Ascending aorta (tissue), 2 donors: ENCODE measurements around the gene MCM5. TPM values are rescaled to one million over a fixed set of nuclear protein-coding genes. Genes with fewer than 3 reads are reported as not detected.
A peak's percentile ranks its signal among the peaks of the same experiment; 100 is the strongest.

Source experiments
- DNase-seq, 2 donors: peaks; one replicate each; pipeline ENCODE4 v3.0.0-alpha.2; 2019; ENCODE audit warnings: low spot score in 2 of 2
- H3K27ac ChIP-seq, 2 donors: fragments of 200-600 bp; sonication (generic); one replicate each; pipeline ENCODE4 v1.5.1; 2016 to 2017; ENCODE audit warnings: mild to moderate bottlenecking in 1 of 2
- H3K27me3 ChIP-seq: fragments of 200-600 bp; sonication (generic); one replicate; pipeline ENCODE4 v1.5.1; 2017
- H3K36me3 ChIP-seq, 2 donors: fragments of 200-600 bp; sonication (generic); one replicate each; pipeline ENCODE4 v1.5.1; 2016
- H3K4me1 ChIP-seq, 2 donors: fragments of 200-600 bp; sonication (generic); one replicate each; pipeline ENCODE4 v1.5.1; 2016 to 2017; ENCODE audit warnings: mild to moderate bottlenecking in 1 of 2
- H3K4me3 ChIP-seq, 2 donors: fragments of 200-600 bp; sonication (generic); one replicate each; pipeline ENCODE4 v1.5.1; 2016 to 2017; ENCODE audit warnings: mild to moderate bottlenecking in 1 of 2
- H3K9me3 ChIP-seq, 2 donors: fragments of 200-600 bp; sonication (generic); one replicate each; pipeline ENCODE4 v1.5.1; 2016
- CTCF ChIP-seq, 3 experiments: fragments of 200-600 bp in 2 of 3; fragments of 450-650 bp in 1 of 3; sonication (generic) in 2 of 3; IDR thresholded peaks; one replicate each; pipeline ENCODE4 v1.5.1; 2016 to 2019; ENCODE audit warnings: antibody characterized with exemption in 3 of 3, mild to moderate bottlenecking in 1 of 3, moderate library complexity in 1 of 3
- intact Hi-C: fragments of 100-400 bp; cut with DNase I; formaldehyde crosslinking; loops from one replicate; pipeline ENCODE4 v1.15.1; 2023
- total RNA-seq: library from RNA; depleted of rRNA; stranded (reverse); fragments of >200 nt; gene quantifications from one replicate; pipeline ENCODE4 v1.1.0, GENCODE V29; 2016

The MCM5 gene
- total RNA-seq, 1 donor from 2014 or later = 31.1 TPM

- Histone ChIP-seq H3K9me3 (no peaks in the 10 kb centered on the region), H3K4me3 (peak within 1 kb of the TSS; percentile 66 to 72), H3K27ac (peak within 1 kb of the TSS; percentile 77 to 87), H3K4me1 (peaks cover 5 to 29% of the 10 kb centered on the region in 2 donors), H3K27me3 (no peaks in the 10 kb centered on the region), H3K36me3 (peaks cover 0 to 5% of the 10 kb centered on the region in 2 donors)
- TF ChIP-seq CTCF (IDR thresholded peaks at IDR 0.05) = peak in 2 of 3 experiments; percentile 24 to 54
- DNase-seq = peak; percentile 84 to 96
- intact Hi-C loops = loop anchor here (1.0 to 2.0 kb wide), 2 partner anchors 20 to 30 kb away; partner anchors contain the start of gene MCM5
Observed at GRCh38 chr22:35380537-35381423, 19.2 kb upstream of the MCM5 start, which contains the start of gene HMOX1. HMOX1 (plus strand) TSS chr22:35381096; CDS start chr22:35381174, 78 bp downstream.

GRCh38 chr22:35381424-35382009, 18.4 kb upstream of the MCM5 start:
- no peaks in the 10 kb centered on the region for H3K27me3 ChIP-seq
- H3K9me3 ChIP-seq = no peaks in the 10 kb centered on the region
- peaks cover 5 to 26% of the 10 kb centered on the region in 2 donors for H3K4me1 ChIP-seq
- peaks cover 0 to 9% of the 10 kb centered on the region in 2 donors for H3K36me3 ChIP-seq
- DNase-seq = no peak
- peak overlapping the region; percentile 66 to 72 for H3K4me3 ChIP-seq
- peak overlapping the region; percentile 77 to 87 for H3K27ac ChIP-seq
- no peak for TF ChIP-seq CTCF (IDR thresholded peaks at IDR 0.05)
- intact Hi-C loops = loop anchor here (1.0 to 2.0 kb wide), 2 partner anchors 19 to 31 kb away; partner anchors contain the start of gene MCM5

- Histone ChIP-seq H3K4me3 (no peak overlapping the region), H3K27ac (no peak overlapping the region)
- no peak for DNase-seq
Observed at GRCh38 chr22:35383679-35384071, 16.3 kb upstream of the MCM5 start.

GRCh38 chr22:35384527-35384926, 15.4 kb upstream of the MCM5 start:
- Histone ChIP-seq H3K4me1 (peaks cover 5 to 16% of the 10 kb centered on the region in 2 donors), H3K9me3 (no peaks in the 10 kb centered on the region), H3K27ac (no peak overlapping the region), H3K36me3 (peaks cover 13 to 26% of the 10 kb centered on the region in 2 donors), H3K27me3 (no peaks in the 10 kb centered on the region), H3K4me3 (no peak overlapping the region)
- DNase-seq = no peak
- no peak for TF ChIP-seq CTCF (IDR thresholded peaks at IDR 0.05)
- intact Hi-C loops = no loop called here

More at GRCh38 chr22:35383679-35384071, 16.3 kb upstream of the MCM5 start:
- Histone ChIP-seq H3K27me3 (no peaks in the 10 kb centered on the region), H3K36me3 (peaks cover 13 to 23% of the 10 kb centered on the region in 2 donors), H3K9me3 (no peaks in the 10 kb centered on the region), H3K4me1 (peaks cover 5 to 16% of the 10 kb centered on the region in 2 donors)
- TF ChIP-seq CTCF (IDR thresholded peaks at IDR 0.05) = no peak
- intact Hi-C loops = no loop called here

GRCh38 chr22:35384975-35385588, 14.9 kb upstream of the MCM5 start:
- no peaks in the 10 kb centered on the region for H3K9me3 ChIP-seq
- peaks cover 16 to 31% of the 10 kb centered on the region in 2 donors for H3K36me3 ChIP-seq
- H3K27ac ChIP-seq = no peak overlapping the region
- intact Hi-C loops = no loop called here
- no peak for DNase-seq
- H3K27me3 ChIP-seq = no peaks in the 10 kb centered on the region
- no peak overlapping the region for H3K4me3 ChIP-seq
- peaks cover 5 to 16% of the 10 kb centered on the region in 2 donors for H3K4me1 ChIP-seq
- no peak for TF ChIP-seq CTCF (IDR thresholded peaks at IDR 0.05)
